OCI-LY1 (cell line): ENCODE measurements around the gene GRK6.

Source experiments
- H2AFZ ChIP-seq: fragments of 200-600 bp; sonication (generic), shearing (Covaris generic); 2 replicates; pipeline ENCODE4 v1.6.0; 2014; ENCODE audit warnings: antibody characterized with exemption, mild to moderate bottlenecking, low read length
- H3F3A ChIP-seq: fragments of 200-600 bp; sonication (generic), shearing (Covaris generic); 2 replicates; pipeline ENCODE4 v1.6.0; 2014; ENCODE audit warnings: mild to moderate bottlenecking, antibody characterized with exemption, low read length, moderate library complexity; ENCODE audit not compliant: insufficient read depth
- H3K27ac ChIP-seq: fragments of 200-600 bp; sonication (generic); 2 replicates; pipeline ENCODE4 v1.5.1; 2014; ENCODE audit warnings: low read length, mixed run types, mild to moderate bottlenecking, low read depth; ENCODE audit not compliant: poor library complexity, severe bottlenecking
- H3K27me3 ChIP-seq: fragments of 200-600 bp; sonication (generic); 2 replicates; pipeline ENCODE4 v1.6.0; 2014; ENCODE audit warnings: antibody characterized with exemption, mild to moderate bottlenecking, low read length, moderate library complexity; ENCODE audit not compliant: insufficient read depth
- H3K36me3 ChIP-seq: fragments of 200-600 bp; sonication (generic); 2 replicates; pipeline ENCODE4 v1.6.1; 2014; ENCODE audit warnings: mild to moderate bottlenecking, antibody characterized with exemption, low read length, moderate library complexity, mixed read lengths; ENCODE audit not compliant: insufficient read depth
- H3K4me1 ChIP-seq: fragments of 200-600 bp; sonication (generic); 2 replicates; pipeline ENCODE4 v1.5.1; 2014; ENCODE audit warnings: mild to moderate bottlenecking, low read length, moderate library complexity; ENCODE audit not compliant: insufficient read depth, severe bottlenecking
- H3K4me2 ChIP-seq: fragments of 200-600 bp; sonication (generic), shearing (Covaris generic); 2 replicates; pipeline ENCODE4 v1.6.1; 2014; ENCODE audit warnings: low read length
- H3K4me3 ChIP-seq: fragments of 200-600 bp; sonication (generic); 2 replicates; pipeline ENCODE4 v1.5.1; 2014; ENCODE audit warnings: low read length, low read depth, mild to moderate bottlenecking, mixed read lengths; ENCODE audit not compliant: poor library complexity, severe bottlenecking
- H3K79me2 ChIP-seq: fragments of 200-600 bp; shearing (Covaris generic); 2 replicates; pipeline ENCODE4 v1.6.1; 2016; ENCODE audit warnings: mixed run types, low read length, mixed read lengths; ENCODE audit not compliant: insufficient read depth
- H3K9ac ChIP-seq: fragments of 200-600 bp; sonication (generic), shearing (Covaris generic); 2 replicates; pipeline ENCODE4 v1.6.1; 2014; ENCODE audit warnings: mild to moderate bottlenecking, low read length, mixed read lengths
- H3K9me2 ChIP-seq: fragments of 200-600 bp; sonication (generic), shearing (Covaris generic); 2 replicates; pipeline ENCODE4 v1.6.1; 2014; ENCODE audit warnings: low read depth, mild to moderate bottlenecking, low read length, mixed read lengths
- H3K9me3 ChIP-seq: fragments of 200-600 bp; shearing (Covaris generic); 2 replicates; pipeline ENCODE4 v1.6.1; 2014; ENCODE audit warnings: low read length, mixed read lengths
- H4K20me1 ChIP-seq: fragments of 200-600 bp; sonication (generic), shearing (Covaris generic); 2 replicates; pipeline ENCODE4 v1.6.0; 2016; ENCODE audit warnings: mild to moderate bottlenecking, low read length; ENCODE audit not compliant: insufficient read depth
- CTCF ChIP-seq: fragments of 200-600 bp; sonication (generic), shearing (Covaris generic); IDR thresholded peaks from 2 replicates; pipeline ENCODE4 v1.5.1; 2017; ENCODE audit warnings: mild to moderate bottlenecking, antibody characterized with exemption, low read length, moderate library complexity, mixed read lengths
- EZH2 ChIP-seq: fragments of 200-600 bp; sonication (generic), shearing (Covaris generic); IDR thresholded peaks from 2 replicates; pipeline ENCODE4 v1.8.0; 2017; ENCODE audit warnings: borderline replicate concordance, mixed run types, mild to moderate bottlenecking, antibody characterized with exemption, low read length, moderate library complexity, mixed read lengths

GRK6 gene

GRCh38 chr5:177428574-177429217 is 2.2 kb downstream of the GRK6 start:
- Histone ChIP-seq H4K20me1 (no peaks in the 10 kb centered on the region), H3K27me3 (no peaks in the 10 kb centered on the region), H3K4me1 (peaks cover 66% of the 10 kb centered on the region), H3K4me3 (peak overlapping the region; percentile 67), H3K4me2 (peak overlapping the region; percentile 78), H2AFZ (no peak overlapping the region), H3F3A (no peaks in the 10 kb centered on the region), H3K9me3 (no peaks in the 10 kb centered on the region), H3K36me3 (peaks cover 26% of the 10 kb centered on the region), H3K79me2 (no peaks in the 10 kb centered on the region), H3K9ac (peak overlapping the region; percentile 75; the same call in 1 of the 2 replicates), H3K27ac (peak overlapping the region; percentile 87), H3K9me2 (no peaks in the 10 kb centered on the region)
- no peak for TF ChIP-seq CTCF
- TF ChIP-seq EZH2, result no peak

GRCh38 chr5:177429248-177430040 is 3.0 kb downstream of the GRK6 start:
- Histone ChIP-seq H3K9ac (peak overlapping the region; percentile 47; the same call in 1 of the 2 replicates), H2AFZ (no peak overlapping the region), H4K20me1 (no peaks in the 10 kb centered on the region), H3F3A (no peaks in the 10 kb centered on the region), H3K9me3 (no peaks in the 10 kb centered on the region), H3K79me2 (no peaks in the 10 kb centered on the region), H3K4me2 (peak overlapping the region; percentile 78), H3K27ac (peak overlapping the region; percentile 87), H3K9me2 (no peaks in the 10 kb centered on the region), H3K4me3 (peak overlapping the region; percentile 67), H3K4me1 (peaks cover 66% of the 10 kb centered on the region), H3K36me3 (peaks cover 34% of the 10 kb centered on the region), H3K27me3 (no peaks in the 10 kb centered on the region)
- TF ChIP-seq CTCF, result no peak
- TF ChIP-seq EZH2, result no peak

- Histone ChIP-seq H3K36me3 (peaks cover 43% of the 10 kb centered on the region), H3K27me3 (no peaks in the 10 kb centered on the region), H3K4me2 (peak overlapping the region; percentile 78), H3K9me3 (no peaks in the 10 kb centered on the region), H3K9ac (peak overlapping the region; percentile 47; the same call in 1 of the 2 replicates), H3K79me2 (no peaks in the 10 kb centered on the region), H3F3A (no peaks in the 10 kb centered on the region), H3K9me2 (no peaks in the 10 kb centered on the region), H4K20me1 (no peaks in the 10 kb centered on the region), H3K27ac (peak overlapping the region; percentile 87), H3K4me3 (no peak overlapping the region), H3K4me1 (peaks cover 61% of the 10 kb centered on the region), H2AFZ (no peak overlapping the region)
- TF ChIP-seq CTCF, result no peak
- TF ChIP-seq EZH2, result no peak
These were observed 3.9 kb downstream of the GRK6 start for GRCh38 chr5:177430140-177430951.
